NCI-H526 treated with DMSO at 0.1 percent for 48 hours (cell line): ENCODE results near the gene PPL.
"Not testable (repeated sequence)": the region's sequence is repeated elsewhere in the genome, so short reads cannot be mapped to it uniquely, and the experiment has no call there.

Source experiments
- DNase-seq: peaks from one replicate; lab custom pipeline; 2025; lab: John Stamatoyannopoulos, UW

PPL gene

DNA sequence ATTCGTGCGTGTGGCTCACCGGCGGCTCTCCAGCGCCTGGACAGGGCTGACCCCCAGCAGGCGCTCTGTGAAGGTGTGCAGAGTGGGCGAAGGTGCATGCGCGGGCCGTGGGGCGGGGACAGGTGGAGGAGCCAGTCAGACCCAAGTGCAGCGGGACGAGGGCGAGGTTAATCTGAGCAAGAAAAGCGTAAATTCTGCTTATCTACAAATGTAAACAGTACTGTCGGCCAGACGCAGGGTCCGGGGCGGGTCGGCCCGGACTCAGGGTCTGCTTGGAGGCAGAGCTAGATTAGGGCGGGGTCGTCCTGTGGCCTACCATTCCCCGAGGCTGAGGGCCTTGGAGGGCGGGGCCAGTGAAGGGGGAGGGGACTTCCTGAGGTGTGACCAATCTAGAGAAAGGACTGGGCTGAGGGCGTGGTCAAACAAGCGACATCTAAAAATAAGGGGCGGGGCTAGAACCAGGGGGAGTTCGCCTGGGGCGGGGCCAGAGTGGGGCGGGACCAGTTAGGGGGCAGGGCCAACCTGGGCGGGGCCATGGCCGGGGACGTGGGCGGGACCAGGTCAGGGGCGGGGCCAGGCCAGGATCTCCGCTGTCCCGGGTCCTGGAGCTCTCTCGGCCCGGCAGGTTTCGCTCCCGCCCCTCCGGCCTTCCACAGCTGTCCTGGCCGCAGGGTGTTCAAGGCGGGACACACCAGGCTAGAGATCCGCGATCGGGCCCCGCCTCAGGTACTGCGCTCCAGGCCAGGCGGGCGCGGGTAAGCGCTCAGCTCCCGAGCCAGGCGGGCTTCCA lies 21.0 kb upstream of the PPL start, which contains the start of gene SEC14L5:
TSS of gene SEC14L5 (plus strand) at position 611 of the 790 bp plus-strand sequence. CDS start 994 bp downstream, outside the sequence.
- DNase-seq = peak; percentile 91

DNA sequence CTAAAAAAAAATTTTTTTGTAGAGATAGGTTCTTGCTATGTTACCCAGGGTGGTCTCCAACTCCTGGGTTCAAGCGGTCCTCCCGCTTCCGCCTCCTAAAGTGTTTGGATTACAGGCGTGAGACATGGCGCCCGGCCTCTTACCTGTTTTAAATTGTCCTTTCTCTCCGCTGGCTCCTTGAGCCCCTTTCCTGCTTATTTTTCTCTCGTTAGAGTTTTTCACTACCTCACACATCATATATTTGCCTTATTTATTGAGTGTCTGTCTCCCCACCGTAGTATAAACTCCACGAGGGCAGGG lies 20.4 kb upstream of the PPL start:
- no peak for DNase-seq

DNA sequence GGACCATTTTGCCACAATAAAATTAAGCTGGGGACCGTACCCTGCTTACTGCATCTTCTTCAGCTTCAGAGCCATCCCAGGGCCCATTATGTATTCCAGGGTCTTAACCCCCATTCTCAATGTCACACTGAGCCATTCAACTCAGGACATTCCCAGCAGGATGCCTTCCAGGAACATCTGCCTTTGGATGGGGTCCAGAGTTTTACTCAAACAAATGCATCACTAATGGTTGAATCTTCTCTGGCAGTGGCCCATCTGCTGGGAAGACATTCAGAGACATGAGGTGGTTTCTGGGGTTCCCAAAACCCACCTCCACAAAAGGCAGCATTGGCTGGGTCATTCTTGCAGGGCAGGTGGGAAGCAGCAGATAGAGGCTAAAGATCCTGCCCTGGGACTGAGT lies 17.8 kb upstream of the PPL start:
- DNase-seq = no peak

DNA sequence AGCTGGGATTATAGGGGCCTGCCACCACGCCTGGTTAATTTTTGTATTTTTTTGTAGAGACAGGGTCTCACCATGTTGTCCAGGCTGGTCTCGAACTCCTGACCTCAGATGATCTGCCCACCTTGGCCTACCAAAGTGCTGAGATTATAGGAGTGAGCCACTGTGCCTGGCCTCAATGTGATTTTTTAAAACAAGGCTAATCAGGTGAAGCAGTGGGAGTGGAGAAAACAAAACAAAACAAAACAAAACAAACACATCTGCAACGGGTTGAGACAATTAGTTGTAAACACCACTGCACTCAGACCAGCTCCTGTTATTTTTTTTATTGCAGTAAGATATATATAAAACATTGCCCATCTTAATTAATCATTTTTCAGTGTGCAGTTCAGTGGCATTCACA lies 14.6 kb upstream of the PPL start:
- DNase-seq = not testable (repeated sequence)

DNA sequence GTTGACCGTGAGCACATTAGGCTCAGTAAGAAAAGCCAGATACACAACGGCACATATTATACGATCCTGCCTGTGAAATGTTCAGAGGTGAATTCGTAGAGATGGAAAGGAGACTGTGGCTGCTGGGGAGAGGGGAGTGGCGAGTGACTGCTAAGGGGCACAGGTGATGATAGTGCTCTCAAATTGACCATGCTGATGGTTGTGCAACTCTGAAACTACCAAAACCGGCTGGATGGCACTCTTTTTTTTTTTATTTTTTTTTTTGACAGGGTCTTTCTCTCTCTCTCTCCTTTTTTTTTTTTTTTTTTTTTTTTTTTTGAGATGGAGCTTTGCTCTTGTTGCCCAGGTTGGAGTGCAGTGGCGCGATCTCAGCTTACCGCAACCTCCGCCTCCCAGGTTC lies 13.0 kb upstream of the PPL start:
- no peak for DNase-seq

DNA sequence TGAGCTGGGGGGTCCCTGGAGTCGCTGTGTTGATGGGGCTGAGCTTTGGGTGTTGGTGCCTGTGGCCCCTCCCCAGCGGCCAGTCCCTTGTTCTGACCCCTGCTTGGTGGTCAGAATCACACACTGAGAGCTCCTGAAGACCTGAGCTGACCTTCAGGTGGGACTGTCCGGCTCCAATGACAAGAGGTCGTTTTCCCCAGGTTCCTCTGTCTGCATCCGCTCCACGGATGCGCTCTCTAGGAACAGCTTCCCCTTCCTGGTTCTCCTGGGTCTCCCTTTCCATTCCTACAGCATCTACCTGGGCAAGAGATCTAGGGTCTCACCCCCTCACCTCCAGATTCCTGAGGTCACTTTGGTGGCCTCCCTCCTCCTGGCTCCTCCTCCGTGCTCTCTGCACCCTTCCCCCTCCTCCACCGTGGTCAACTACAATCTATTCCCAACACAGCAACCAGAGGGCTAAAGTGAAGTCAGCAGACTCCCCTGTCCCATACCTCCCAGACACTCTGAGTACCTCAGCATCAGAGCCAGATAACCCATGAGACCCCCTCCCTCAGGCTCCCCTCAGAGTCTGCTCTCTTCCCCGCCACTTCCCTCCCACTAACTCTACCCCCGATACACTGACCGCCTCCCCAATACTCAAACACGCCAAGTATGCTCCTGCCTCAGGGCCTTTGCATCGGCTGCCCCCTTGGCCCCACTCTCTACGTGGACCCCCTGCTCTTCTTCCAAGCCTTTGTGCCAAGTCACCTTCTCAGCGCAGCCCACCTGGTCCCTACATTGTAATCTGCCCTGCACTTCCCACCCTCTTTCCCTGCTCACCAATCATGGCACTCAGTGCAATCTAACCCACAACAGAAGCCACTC lies 12.2 kb upstream of the PPL start:
- no peak for DNase-seq

DNA sequence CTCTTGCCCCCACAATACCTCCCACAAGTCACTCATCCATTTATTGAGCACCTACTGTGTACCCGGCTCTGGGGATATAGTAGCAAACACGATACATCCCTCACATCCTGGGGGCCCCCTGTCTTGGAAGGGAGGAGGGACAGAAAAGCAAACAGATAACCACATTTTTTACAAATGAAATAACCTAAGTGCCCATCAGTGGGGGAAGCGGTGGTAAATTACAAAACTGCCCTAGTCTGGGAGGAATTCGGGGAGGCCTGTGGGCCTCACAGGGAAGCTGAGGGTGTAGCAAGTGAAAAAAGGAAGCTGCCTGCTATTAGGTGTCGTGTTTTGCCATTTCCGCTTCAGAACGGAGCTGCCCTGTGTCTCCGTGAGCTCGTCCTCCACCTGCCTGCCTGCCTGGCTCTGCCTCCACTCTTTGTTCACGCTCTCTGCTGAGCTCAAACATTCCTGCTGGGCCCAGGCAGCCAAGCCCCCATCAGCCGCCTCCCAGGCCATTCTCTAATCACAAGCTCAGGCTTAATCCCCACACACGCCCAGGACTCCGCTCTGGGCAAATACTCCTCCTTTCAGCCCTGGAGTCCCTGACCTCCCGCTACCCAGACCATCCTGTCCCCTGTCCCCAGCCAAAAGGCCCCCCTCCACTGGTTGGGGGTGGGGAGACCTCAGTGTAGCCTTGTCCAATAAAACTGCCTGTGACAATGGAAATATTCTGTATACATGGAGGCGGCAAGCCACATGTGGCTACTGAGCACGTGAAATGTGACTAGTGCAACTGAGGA lies 11.0 kb upstream of the PPL start:
- no peak for DNase-seq

DNA sequence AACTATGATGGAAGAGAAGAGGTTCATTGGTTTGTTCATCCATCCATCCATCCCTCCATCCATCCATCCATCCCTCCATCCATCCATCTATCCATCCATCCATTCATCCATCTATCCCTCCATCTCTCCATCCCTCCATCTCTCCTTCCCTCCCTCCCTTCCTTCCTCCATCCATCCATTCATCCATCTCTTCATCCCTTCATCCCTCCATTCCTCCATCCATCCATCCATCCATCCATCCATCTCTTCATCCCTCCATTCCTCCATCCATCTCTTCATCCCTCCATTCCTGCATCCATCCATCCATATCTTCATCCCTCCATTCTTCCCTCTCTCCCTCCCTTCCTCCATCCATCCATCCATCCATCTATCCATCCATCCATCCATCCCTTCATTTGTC lies 10.0 kb upstream of the PPL start:
- no peak for DNase-seq

DNA sequence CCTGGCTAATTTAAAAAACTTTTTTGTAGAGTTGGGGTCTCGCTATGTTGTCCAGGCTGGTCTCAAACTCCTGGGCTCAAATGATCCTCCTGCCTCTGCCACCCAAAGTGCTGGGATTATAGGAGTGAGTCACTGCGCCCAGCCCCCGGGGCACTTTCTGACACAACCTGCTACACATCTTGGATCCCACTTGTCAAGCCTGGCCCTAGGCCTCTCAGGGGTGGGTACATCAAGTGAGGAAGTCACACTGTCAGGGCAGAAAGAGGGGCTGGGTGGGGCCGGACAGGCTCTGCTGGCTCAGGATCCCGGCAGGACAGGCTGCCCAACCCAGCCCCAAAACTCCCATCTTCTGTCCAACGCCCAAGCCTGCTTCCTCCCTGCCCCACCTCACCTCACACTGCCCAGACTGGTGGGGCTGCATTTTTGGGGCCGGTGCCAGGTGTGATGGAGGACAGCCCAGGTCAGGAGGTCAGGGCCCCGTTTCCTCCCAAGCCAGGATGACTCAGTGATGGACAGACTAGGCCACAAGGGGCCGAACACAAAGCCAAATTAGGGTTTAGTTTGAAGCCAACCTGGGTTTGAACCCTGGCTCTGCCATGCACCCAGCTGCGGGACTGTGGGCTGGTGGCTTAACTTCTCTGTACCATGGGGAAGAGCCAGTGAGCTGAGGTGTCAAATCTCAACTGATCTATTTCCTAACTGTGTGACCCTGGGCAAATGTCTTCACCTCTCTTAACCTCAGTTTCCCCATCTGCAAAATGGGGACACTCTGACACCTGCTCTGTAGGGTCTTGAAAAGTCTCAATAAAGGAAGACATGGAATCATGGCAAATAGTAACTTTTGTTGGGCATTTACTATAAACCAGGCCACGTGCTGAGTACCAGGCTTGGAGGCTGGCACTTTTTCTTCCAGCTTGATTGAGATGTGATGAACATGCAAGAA lies 8.9 kb upstream of the PPL start:
- no peak for DNase-seq

DNA sequence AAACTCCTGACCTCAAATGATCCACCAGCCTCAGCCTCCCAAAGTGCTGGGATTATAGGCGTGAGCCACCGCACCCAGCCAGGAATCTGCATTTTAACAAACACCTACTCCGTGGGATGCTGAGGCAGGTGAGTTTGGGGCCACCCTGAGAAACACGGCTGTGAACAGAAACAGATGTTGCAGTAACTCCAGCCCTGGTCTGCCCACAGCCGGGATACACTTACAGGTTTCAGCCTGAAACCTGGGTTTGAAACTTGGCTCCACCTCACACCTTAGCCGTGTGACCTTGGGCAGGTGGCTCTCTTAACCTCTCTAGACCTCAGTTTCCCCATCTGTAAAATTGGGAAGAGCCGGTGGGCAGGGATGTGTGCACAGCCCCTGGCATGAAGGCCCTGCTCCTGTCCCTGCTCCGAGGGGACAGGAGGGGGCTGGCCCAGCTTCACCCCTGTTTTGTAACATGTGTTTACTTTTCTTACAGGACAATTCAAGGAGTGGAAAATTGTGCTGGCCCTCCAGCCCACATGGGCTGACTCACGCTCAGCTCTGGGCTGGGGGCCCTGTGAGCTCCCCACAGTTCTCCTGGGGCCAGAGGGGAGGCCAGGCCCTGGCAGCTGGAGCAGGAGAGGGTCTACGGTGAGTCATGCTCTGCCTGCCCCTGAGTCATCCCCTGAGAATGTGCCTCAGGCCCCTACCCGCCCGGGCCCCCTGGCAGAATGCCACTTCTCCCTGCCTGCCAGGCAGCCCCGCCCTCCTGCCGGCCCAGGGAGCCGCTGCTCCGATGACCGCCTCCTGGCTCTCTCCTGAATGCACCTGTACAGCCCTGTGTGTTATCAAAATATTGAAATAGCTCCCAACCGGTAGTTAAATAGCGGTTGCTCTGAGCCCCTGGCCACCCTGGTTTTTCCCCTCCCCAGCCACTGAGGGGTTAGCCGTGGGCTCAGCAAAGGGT lies 7.7 kb upstream of the PPL start:
- no peak for DNase-seq

DNA sequence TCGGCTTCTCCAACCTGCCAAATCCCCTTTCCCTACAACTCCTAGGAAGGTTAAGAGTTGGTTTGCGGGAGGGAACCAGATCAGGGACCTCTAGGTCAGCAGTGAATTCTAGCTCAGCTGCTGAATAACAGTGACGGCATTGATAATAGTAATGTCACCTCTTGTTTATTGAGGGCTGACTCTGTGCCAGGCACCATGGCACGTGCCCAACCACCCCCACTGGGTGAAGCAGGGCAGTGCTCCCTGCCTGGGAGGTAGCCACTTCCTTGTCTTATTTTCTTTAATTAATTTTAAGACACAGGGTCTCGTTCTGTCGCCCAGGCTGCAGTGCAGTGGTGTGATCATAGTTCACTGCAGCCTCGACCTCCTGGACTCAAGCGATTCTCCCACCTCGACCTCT lies 5.5 kb upstream of the PPL start:
- no peak for DNase-seq

DNA sequence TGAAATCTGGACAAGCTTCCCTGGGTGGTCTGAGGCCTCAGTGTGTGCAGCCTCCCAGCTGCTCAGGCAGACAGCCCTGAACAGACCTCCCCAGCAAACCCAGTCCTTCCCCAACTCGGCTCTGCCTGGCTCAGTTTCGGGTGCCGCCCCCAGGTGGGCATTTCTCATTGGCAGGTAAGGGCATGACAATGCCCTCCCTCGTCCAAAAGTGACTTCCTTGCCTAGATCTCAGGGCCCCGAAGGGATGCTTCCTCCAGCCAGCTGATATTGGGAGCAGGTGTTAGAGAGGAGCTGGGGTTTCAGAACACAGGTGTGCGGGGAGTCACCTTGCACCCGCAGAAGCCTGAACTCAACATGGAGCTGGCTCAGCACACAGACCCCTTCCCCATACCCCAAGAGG lies 3.8 kb upstream of the PPL start:
- no peak for DNase-seq

DNA sequence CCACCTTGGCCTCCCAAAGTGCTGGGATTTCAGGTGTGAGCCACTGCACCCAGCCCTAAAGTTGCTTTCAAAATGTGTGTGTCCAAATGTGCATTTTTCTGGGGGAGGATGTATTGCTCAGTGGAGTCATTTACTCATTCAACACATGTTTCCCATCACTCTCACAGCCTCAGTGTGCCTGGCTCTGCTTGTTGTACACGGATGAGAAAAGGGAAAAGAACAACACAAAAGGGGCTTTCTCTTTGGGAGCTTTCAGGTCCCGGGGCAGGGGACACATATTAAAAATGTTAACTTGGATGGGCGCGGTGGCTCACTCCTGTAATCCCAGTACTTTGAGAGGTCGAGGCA lies 1.7 kb upstream of the PPL start:
- no peak for DNase-seq

DNA sequence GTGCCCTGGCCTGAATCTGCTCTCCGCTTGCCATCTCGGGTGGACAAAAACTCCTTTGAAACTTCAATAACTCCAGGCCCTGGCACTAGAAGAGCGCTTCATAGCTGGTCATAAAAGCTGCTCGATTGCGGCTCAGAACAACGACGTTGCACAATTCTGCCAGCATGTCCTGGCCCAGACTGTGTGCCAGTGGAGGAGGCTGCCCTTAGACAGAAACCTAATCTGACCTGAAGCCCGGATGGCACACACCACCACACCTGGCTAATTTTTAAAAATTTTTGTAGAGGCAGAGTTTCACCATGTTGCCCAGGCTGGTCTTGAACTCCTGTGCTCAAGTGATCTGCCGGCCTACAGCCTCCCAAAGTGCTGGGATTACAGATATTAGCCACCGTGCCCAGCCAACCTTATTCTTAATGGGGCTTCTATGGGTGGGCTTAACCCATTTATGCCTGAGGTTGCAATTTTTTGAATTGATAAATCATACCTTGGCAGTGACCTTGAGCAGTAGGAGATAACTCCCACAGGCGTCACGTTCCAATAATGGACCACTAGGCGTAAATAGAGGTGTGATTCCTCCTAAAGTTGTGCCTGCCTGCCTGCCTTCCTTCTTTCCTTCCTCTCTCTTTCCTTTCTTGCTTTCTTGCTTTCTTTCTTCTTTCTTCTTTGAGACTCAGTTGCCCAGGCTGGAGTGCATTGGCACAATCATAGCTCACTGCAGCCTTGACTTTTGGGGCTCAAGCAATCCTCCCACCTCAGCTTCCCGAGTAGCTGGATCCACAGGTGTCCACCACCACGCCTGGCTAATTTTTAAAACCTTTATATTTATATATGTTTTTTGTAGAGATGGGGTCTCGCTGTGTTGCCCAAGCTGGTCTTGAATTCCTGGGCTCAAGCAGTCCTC lies 1.1 kb upstream of the PPL start:
- no peak for DNase-seq

DNA sequence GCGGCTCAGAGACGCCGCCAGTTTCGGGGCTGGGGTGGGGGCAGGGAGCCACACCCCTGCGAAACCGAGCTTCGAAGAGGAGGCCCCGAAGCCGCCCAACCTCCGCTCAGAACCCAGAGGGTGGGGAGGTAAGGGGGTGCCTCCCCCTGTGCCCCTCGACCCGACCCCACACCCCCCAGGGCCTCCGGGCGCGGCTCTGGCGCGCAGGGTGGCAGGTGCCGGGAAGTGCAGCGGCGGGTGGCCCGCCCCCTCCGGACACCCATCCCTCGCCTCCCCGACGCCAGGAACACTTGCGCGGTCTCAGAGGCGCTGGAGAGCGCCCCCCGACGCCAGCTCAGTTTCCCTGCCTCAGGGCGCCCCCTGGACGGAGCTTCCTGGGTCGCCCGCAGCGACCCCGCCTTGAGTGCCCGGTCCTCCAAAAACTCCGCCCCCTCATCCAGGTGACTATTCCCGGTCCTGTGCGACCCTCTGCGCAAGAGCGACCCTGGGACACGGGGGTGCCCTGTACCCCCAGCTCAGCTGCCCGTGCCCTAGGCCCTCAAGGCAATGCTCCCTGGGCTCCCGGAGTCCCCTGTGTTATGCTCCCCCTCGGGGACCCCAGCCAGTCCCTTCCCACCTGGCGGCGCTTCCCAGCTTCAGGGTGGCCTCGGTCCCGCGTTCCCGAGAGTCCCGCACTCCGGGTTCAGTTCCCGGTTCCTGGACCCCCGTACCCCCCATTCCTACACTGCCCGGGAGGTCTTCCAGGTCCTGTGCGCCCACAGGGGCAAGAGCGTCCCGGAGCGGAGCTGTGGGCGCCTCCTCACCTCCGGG lies 562 bp downstream of the PPL start:
- DNase-seq = no peak

DNA sequence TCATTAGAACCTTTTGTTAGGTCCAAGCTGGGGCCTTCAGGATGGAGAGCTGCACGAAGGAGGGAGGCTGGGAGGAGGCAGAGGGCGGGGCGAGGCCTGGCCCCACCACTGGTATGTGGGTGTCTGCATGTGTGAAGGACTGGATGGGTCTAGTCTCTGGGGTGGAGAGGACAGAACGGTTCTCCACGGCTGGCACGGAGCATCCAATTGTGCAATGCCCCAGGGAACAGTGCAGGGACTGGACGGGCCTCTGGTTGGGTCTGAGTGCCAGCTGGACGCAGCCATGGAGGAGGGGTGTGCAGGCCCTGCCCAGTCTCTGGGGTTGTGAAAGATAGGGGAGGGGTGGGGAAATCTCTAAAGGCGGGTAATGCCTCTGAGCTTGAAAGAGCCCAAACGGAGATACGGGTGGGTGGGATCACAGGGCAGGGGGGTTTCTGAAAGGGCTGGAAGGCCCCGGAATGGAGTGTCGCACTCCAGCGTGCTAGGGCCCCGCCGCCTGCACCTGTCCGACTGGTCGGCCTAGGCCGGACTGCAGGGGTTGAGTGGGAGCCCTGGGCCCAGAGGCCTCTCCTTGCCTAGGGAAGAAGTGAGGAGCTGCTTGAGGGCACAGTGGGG lies 1.6 kb downstream of the PPL start:
- no peak for DNase-seq

DNA sequence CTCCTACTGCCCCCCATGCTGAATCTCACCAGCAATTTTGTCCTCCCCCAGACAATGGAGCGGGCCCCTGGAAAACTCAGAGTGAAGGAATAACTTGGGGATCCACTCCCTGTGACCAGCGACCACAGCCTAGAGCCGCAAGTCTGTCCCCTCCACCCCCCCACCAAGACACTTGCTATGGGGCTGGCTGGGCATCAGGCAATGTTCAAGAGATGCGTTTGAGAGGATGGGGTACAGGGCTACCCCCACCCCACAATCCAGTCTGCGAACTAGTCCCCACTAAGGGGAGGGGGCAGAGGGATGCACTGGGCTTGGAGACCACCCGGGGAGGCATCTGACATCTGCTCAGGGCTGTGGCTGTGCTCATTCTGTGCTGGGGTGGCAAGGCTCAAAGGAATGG lies 2.4 kb downstream of the PPL start:
- DNase-seq = no peak

DNA sequence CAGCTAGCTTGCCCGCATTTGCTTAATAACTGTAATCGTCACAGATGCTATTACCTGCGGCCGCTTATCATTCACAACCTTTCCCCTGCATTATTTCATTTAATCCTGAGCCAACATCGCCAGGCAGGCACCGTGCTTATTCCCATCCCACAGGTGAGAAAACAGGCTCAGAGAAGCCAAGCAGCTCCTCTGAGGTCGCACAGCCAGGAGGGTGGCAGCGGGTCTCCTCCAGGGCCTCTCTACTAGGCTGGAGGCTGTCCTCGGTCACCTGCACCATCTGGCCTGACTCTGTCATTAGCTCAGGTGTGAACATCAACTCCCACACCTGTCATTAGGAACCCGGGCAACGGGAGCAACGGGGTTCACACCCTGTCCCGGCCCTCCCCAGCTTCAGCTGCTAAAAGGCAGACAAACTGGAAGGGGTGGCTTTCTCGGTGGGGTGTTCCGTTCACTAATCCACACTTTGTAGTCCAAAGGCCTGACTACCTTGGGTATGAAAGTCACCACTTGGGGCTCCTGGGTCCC lies 3.0 kb downstream of the PPL start:
- DNase-seq = no peak
